Stomach smooth muscle (tissue), 2 donors: ENCODE data around the gene GIMAP4.
"Not testable (repeated sequence)": the region's sequence is repeated elsewhere in the genome, so short reads cannot be mapped to it uniquely, and the experiment has no call there.

Experiments
- H3K27ac ChIP-seq: one replicate; pipeline ENCODE4 v1.7.0; 2013; ENCODE audit warnings: mild to moderate bottlenecking, low read length, inconsistent platforms
- H3K27me3 ChIP-seq, 2 donors: one replicate each; pipeline ENCODE4 v1.7.0; 2013; ENCODE audit warnings: low read length in 2 of 2; ENCODE audit not compliant: insufficient read depth in 2 of 2, control insufficient read depth in 1 of 2
- H3K36me3 ChIP-seq, 2 donors: one replicate each; pipeline ENCODE4 v1.7.0; 2013; ENCODE audit warnings: low read length in 2 of 2; ENCODE audit not compliant: control insufficient read depth in 2 of 2, insufficient read depth in 2 of 2
- H3K4me1 ChIP-seq: one replicate; pipeline ENCODE4 v1.7.0; 2013; ENCODE audit warnings: low read length; ENCODE audit not compliant: control insufficient read depth, insufficient read depth
- H3K4me3 ChIP-seq, 2 donors: one replicate each; pipeline ENCODE4 v1.7.0; 2013; ENCODE audit warnings: low read length in 2 of 2
- H3K9ac ChIP-seq, 2 donors: one replicate each; pipeline ENCODE4 v1.7.0; 2013; ENCODE audit warnings: low read length in 2 of 2, mild to moderate bottlenecking in 1 of 2
- H3K9me3 ChIP-seq, 2 donors: one replicate each; pipeline ENCODE4 v1.7.0; 2013; ENCODE audit warnings: low read length in 2 of 2; ENCODE audit not compliant: control insufficient read depth in 2 of 2
- donor health status: healthy.
- donor health status: Pancreatic carcinoma.

The GIMAP4 gene

GRCh38 chr7:150579979-150580637, 12.9 kb downstream of the GIMAP4 start:
- H3K4me3 ChIP-seq, H3K27ac ChIP-seq, H3K9ac ChIP-seq, H3K27me3 ChIP-seq, H3K9me3 ChIP-seq, H3K4me1 ChIP-seq, H3K36me3 ChIP-seq: not testable (repeated sequence)

GRCh38 chr7:150580638-150581394, 13.6 kb downstream of the GIMAP4 start:
- Histone ChIP-seq H3K4me3 (no peak overlapping the region), H3K36me3 (no peaks in the 10 kb centered on the region), H3K4me1 (no peaks in the 10 kb centered on the region), H3K9me3 (no peaks in the 10 kb centered on the region), H3K27ac (no peak overlapping the region), H3K9ac (no peak overlapping the region), H3K27me3 (no peaks in the 10 kb centered on the region)

- Histone ChIP-seq H3K27ac (no peak overlapping the region), H3K36me3 (no peaks in the 10 kb centered on the region), H3K9me3 (no peaks in the 10 kb centered on the region), H3K27me3 (no peaks in the 10 kb centered on the region), H3K4me1 (no peaks in the 10 kb centered on the region), H3K4me3 (no peak overlapping the region), H3K9ac (no peak overlapping the region)
These were observed 18.0 kb downstream of the GIMAP4 start for GRCh38 chr7:150585199-150585598.

- no peaks in the 10 kb centered on the region for H3K36me3 ChIP-seq
- no peaks in the 10 kb centered on the region for H3K4me1 ChIP-seq
- no peak overlapping the region for H3K27ac ChIP-seq
- H3K27me3 ChIP-seq: no peaks in the 10 kb centered on the region
- no peaks in the 10 kb centered on the region for H3K9me3 ChIP-seq
- no peak overlapping the region for H3K9ac ChIP-seq
- no peak overlapping the region for H3K4me3 ChIP-seq
These were observed 19.0 kb downstream of the GIMAP4 start for GRCh38 chr7:150586068-150586784.

- no peaks in the 10 kb centered on the region for H3K4me1 ChIP-seq
- no peak overlapping the region for H3K4me3 ChIP-seq
- H3K9me3 ChIP-seq: no peaks in the 10 kb centered on the region
- H3K36me3 ChIP-seq: no peaks in the 10 kb centered on the region
- no peaks in the 10 kb centered on the region for H3K27me3 ChIP-seq
- H3K27ac ChIP-seq: no peak overlapping the region
- no peak overlapping the region for H3K9ac ChIP-seq
These were observed 19.6 kb downstream of the GIMAP4 start for GRCh38 chr7:150586785-150587152.

GRCh38 chr7:150587551-150587950, 20.4 kb downstream of the GIMAP4 start:
- no peaks in the 10 kb centered on the region for H3K4me1 ChIP-seq
- no peak overlapping the region for H3K9ac ChIP-seq
- no peak overlapping the region for H3K4me3 ChIP-seq
- H3K36me3 ChIP-seq: no peaks in the 10 kb centered on the region
- H3K9me3 ChIP-seq: peaks cover 0 to 2% of the 10 kb centered on the region in 2 donors
- H3K27me3 ChIP-seq: no peaks in the 10 kb centered on the region
- no peak overlapping the region for H3K27ac ChIP-seq

GRCh38 chr7:150594805-150595204, 27.6 kb downstream of the GIMAP4 start:
- Histone ChIP-seq H3K4me3 (no peak overlapping the region), H3K9me3 (peaks cover 2 to 5% of the 10 kb centered on the region in 2 donors), H3K36me3 (no peaks in the 10 kb centered on the region), H3K9ac (no peak overlapping the region), H3K27me3 (no peaks in the 10 kb centered on the region), H3K27ac (no peak overlapping the region), H3K4me1 (no peaks in the 10 kb centered on the region)

- Histone ChIP-seq H3K27me3 (no peaks in the 10 kb centered on the region), H3K4me3 (no peak overlapping the region), H3K27ac (no peak overlapping the region), H3K36me3 (no peaks in the 10 kb centered on the region), H3K9me3 (peaks cover 2 to 5% of the 10 kb centered on the region in 2 donors), H3K9ac (no peak overlapping the region), H3K4me1 (no peaks in the 10 kb centered on the region)
These were observed 28.2 kb downstream of the GIMAP4 start for GRCh38 chr7:150595361-150595760.

GRCh38 chr7:150603600-150603999, 36.4 kb downstream of the GIMAP4 start:
- not testable (repeated sequence) for H3K4me3 ChIP-seq, H3K27me3 ChIP-seq, H3K36me3 ChIP-seq, H3K9ac ChIP-seq, H3K27ac ChIP-seq, H3K9me3 ChIP-seq, H3K4me1 ChIP-seq

- no peak overlapping the region for H3K9ac ChIP-seq
- no peaks in the 10 kb centered on the region for H3K27me3 ChIP-seq
- no peaks in the 10 kb centered on the region for H3K4me1 ChIP-seq
- H3K4me3 ChIP-seq: no peak overlapping the region
- no peaks in the 10 kb centered on the region for H3K9me3 ChIP-seq
- no peaks in the 10 kb centered on the region for H3K36me3 ChIP-seq
- no peak overlapping the region for H3K27ac ChIP-seq
These were observed 43.0 kb downstream of the GIMAP4 start for GRCh38 chr7:150610233-150610632.

- H3K36me3 ChIP-seq: no peaks in the 10 kb centered on the region
- H3K9ac ChIP-seq: no peak overlapping the region
- no peak overlapping the region for H3K4me3 ChIP-seq
- no peak overlapping the region for H3K27ac ChIP-seq
- no peaks in the 10 kb centered on the region for H3K9me3 ChIP-seq
- H3K27me3 ChIP-seq: no peaks in the 10 kb centered on the region
- no peaks in the 10 kb centered on the region for H3K4me1 ChIP-seq
These were observed 45.7 kb downstream of the GIMAP4 start for GRCh38 chr7:150612925-150613324.
